ENCODE measurements around the gene KBTBD12. TPM values are rescaled to one million over a fixed set of nuclear protein-coding genes. Genes with fewer than 3 reads are reported as not detected.

Gene KBTBD12
- total RNA-seq, 1 donor from 2014 or later = 27.5 TPM

GRCh38 chr3:127975153-127976029 lies 60.4 kb downstream of the KBTBD12 start:
- no peak for DNase-seq
- ATAC-seq = peak; percentile 55
- intact Hi-C loops (cut with micrococcal nuclease) = loop anchor here (10.0 kb wide), 1 partner anchor 121 kb away; no protein-coding TSS in a partner anchor

- DNase-seq = no peak
- no peak for ATAC-seq
- intact Hi-C loops (cut with micrococcal nuclease) = loop anchor here (10.0 kb wide), 1 partner anchor 124 kb away; no protein-coding TSS in a partner anchor
Measured at GRCh38 chr3:127978636-127979035, 63.6 kb downstream of the KBTBD12 start.

DNA sequence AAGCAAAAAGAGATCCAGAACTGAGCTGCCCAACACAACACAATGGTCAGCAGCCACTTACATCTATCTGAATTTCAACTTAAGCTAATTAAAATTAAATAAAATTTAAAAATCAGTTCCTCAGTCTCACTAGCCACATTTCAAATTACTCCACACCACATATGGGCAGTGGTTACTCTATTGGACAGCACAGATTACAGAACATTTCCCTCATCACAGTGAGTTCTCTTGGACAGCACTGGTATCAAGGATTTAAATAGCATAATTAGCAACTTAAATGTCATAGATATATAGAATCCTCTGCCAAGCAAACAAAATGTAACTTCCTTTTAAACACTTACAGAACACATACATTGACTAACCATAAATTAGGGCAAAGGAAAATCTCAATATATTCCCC lies 64.4 kb downstream of the KBTBD12 start:
- no peak for ATAC-seq
- no peak for DNase-seq
- intact Hi-C loops (cut with micrococcal nuclease) = loop anchor here (10.0 kb wide), 1 partner anchor 125 kb away; no protein-coding TSS in a partner anchor

GRCh38 chr3:127981097-127981496 lies 66.1 kb downstream of the KBTBD12 start:
- intact Hi-C loops (cut with micrococcal nuclease) = no loop called here
- DNase-seq (no peak), ATAC-seq (no peak)

GRCh38 chr3:127982155-127982554 lies 67.1 kb downstream of the KBTBD12 start:
- no peak for ATAC-seq
- intact Hi-C loops (cut with micrococcal nuclease) = no loop called here
- DNase-seq = no peak

GRCh38 chr3:127984241-127984975 lies 69.4 kb downstream of the KBTBD12 start:
- ATAC-seq (no peak), DNase-seq (no peak)
- intact Hi-C loops (cut with micrococcal nuclease) = no loop called here

DNA sequence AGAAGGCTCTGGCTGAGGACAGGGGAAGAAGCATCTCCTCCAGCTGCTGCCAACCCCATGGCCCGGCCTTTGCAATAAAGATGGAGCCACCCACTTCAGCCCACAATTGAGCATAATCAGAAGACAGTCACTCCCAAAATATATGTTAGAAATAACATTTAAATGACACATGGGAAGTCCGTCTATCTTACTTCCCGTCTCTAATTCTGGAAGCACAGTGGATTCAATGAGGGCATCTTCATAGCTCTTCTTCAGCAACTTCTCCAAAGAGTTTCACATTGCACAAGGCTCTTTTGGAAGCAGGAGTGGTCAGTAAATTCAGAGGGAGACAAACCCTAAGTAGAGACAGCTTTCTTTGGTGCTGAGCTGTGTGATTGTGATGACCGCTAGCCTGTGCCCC lies 70.2 kb downstream of the KBTBD12 start:
- DNase-seq (no peak), ATAC-seq (no peak)
- intact Hi-C loops (cut with micrococcal nuclease) = no loop called here

DNA sequence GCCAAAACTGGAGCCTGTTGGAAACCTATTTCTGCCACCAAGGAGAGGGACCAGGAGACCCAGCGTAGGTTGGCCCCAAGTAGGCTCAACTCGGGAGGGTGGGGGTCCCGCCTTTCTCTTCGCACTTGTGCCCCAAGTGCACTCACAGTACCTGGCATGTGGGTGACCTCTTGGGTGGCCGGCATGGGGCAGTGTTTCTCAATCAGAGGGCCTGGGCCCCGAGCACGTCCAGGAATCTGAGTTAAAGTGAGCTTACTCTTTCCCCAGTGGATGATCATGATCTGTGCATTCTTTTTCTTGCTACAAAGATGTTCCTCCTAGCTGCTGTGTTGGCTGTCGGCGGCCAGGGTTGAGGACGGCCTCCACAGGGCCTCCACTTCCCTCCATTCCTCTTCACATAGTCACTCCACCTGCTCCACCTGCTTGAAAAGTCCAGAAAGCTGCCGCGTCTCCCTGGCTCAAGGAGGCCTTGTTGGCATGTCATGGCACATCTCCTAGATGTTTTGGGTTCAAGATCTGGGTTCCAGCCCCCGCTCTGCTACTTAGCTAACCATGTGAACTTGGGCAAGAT lies 70.7 kb downstream of the KBTBD12 start:
- ATAC-seq (no peak), DNase-seq (no peak)
- intact Hi-C loops (cut with micrococcal nuclease) = no loop called here

DNA sequence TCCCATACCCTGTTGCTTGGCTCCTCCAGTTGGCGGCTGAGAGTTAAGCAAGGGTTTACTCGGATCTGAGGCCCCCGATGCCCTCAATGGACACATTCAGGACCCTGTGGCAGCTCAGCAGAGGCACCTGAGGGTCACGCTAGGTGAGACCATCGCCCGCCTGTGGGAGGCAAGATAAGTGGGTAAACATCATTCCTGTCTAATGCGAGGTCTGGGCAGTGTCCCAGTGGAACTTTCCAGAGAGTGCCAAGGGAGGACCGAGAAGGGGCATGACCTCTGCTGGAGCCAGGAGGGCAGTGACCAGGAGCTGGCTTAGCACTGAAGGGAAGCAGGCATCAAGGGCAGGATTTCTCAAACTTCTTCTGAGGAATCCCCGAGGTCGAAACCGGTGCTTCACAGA lies 71.8 kb downstream of the KBTBD12 start:
- ATAC-seq = peak; percentile 83
- intact Hi-C loops (cut with micrococcal nuclease) = no loop called here
- peak; percentile 68 for DNase-seq

DNA sequence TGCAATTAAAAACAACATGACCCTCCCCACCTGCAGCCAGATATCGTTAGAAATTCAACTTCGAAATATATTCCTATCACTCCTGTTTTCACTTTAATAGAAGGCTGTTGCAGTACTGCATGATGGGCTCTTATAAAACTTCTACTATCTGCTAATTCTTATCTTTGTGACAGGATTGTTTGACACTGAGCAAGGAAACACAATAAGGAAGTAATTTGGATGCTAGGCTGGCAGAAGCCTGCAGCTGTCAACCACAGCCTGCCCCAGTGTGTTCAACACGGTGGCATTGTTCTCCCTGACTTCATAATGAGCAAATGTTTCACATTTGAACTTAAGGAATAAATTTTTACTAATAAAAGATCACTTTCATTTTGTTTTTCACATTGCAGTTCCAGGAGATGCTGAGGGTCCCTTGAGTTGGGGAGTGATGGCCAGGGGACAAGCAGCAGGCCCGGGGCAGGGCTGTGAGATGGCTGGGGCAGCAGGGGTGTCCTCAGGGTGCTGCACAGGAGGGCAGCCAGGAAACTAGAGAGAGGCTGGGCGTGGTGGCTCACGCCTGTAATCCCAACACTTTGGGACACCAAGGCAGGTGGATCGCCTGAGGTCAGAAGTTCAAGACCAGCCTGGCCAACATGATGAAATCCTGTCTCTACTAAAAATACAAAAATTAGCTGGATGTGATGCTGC lies 72.4 kb downstream of the KBTBD12 start:
- DNase-seq = no peak
- intact Hi-C loops (cut with micrococcal nuclease) = no loop called here
- peak; percentile 14 for ATAC-seq

DNA sequence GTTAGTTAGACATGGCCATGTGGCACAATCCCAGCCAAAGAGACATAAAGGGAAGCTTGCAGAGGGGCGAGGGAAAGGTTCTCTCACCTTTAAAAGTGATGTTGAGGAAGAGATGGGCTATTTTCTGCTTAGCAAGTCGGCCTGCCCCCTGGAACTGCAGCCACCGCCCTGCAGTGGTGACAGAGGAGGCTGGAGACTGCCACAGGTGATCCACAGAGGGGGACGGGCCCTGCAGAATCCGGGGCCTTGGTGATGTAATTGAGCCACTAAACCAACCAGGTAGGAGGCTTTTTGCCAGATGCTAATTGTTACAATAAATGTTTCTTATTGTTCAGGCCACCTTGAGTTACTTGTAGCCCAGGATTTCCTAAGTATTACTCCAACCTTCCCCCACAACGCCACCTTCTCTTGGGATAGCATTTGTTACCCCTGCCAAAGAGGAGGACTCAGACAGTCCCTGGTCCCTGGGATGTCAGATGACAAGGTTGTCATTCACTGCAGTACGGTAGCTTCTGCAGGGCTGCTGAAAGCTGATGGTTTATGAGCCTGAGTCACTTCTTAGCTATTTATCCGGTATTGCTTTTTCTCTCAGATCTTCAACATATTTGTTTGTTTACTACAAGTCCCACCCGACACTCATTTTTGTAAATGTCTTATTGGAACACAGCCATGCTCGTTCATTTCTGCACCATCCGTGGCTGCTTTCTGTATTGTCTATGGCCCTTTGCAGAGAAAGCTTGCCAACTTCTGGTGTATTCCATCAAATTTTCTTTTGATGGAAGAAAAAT lies 73.9 kb downstream of the KBTBD12 start:
- ATAC-seq (no peak), DNase-seq (no peak)
- intact Hi-C loops (cut with micrococcal nuclease) = no loop called here

DNA sequence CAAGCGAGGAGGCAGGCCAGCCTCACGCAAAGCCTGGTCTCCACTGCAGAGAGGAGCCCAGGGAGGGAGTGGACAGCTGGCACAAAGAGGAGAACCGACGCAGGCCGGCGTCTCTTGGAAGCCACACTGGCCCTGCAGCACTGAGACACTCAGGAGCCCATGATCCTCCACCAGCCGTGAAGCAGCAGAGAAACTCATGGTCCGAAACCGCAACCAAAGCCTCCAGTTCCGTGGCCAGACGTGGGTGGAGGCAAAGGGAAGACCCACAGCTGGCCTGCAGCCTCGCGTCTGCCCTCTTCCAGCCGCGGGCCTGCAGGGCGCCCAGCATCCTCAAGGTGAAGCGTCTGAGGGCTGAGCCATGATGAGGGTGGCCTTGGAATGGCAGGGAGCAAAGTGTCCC lies 75.0 kb downstream of the KBTBD12 start:
- ATAC-seq (no peak), DNase-seq (no peak)
- intact Hi-C loops (cut with micrococcal nuclease) = no loop called here

DNA sequence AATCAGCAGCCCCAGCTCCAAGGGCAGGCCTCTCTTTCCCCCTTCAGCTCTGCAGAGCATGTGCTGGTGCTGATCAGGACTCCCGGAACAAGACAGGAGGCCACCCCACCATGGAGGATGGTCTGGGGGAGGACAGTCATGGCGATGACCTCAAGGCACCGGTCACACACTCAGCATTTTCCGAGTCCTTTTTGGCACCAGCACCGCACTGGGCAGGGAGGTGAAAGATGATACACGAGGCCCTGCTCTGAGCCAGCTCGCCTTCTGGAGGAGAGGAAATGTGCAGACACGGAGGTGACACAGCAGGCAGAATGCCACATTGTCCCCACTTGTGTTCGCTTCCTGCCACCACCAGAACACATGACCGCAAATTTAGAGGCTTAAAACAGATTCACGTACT lies 75.4 kb downstream of the KBTBD12 start:
- intact Hi-C loops (cut with micrococcal nuclease) = no loop called here
- no peak for DNase-seq
- ATAC-seq = peak; percentile 4

- no peak for ATAC-seq
- intact Hi-C loops (cut with micrococcal nuclease) = no loop called here
- no peak for DNase-seq
Measured at GRCh38 chr3:127991251-127991650, 76.2 kb downstream of the KBTBD12 start.

GRCh38 chr3:127991681-127992080 lies 76.6 kb downstream of the KBTBD12 start:
- intact Hi-C loops (cut with micrococcal nuclease) = no loop called here
- no peak for ATAC-seq
- no peak for DNase-seq

DNA sequence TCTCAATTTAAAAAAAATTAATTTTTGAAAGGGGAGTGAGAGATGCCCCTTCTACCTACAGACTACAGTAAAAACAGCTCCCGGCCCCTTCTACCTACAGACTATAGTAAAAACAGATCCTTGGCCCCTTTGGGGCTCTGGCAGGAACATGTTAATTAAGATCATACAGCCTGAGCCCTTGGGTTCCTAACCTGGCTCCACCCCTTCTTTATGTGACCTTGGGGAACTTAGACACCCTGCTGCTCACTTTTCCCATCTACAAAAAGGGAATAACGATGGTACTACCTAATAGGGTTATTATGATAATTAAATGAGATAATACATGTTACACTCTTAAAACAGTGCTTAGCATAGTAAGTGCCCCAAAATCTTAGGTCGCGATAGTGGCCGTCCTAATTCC lies 77.1 kb downstream of the KBTBD12 start:
- DNase-seq (no peak), ATAC-seq (no peak)
- intact Hi-C loops (cut with micrococcal nuclease) = no loop called here

DNA sequence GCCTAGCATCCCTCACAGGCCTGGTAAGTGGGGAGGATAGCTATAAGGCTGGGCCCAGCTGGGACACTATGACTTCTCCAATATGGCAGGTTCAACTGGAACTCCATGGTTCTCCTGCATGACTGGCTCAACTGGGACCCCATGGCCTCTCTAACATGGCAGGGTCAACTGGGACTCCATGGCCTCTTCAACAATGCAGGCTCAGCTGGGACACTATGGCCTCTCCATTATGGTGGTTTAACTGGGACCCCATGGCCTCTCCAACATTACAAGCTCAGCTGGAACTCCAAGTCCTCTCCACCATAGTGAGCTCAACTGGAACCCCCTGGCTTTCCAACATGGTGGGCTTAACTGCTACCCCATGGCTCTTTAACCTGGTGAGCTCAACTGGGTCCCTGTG lies 79.0 kb downstream of the KBTBD12 start:
- DNase-seq = no peak
- intact Hi-C loops (cut with micrococcal nuclease) = no loop called here
- no peak for ATAC-seq

- no peak for ATAC-seq
- DNase-seq = no peak
- intact Hi-C loops (cut with micrococcal nuclease) = no loop called here
Measured at GRCh38 chr3:127997016-127997415, 82.0 kb downstream of the KBTBD12 start.

GRCh38 chr3:127997961-127998360 lies 82.9 kb downstream of the KBTBD12 start:
- no peak for DNase-seq
- no peak for ATAC-seq
- intact Hi-C loops (cut with micrococcal nuclease) = no loop called here

All from left ventricle myocardium superior (tissue), 1 donor.